AG09309 (cell line): Measurements from ENCODE around the gene ARSA.
A peak's percentile ranks its signal among the peaks of the same experiment; 100 is the strongest.
"Not testable (repeated sequence)": the region's sequence is repeated elsewhere in the genome, so short reads cannot be mapped to it uniquely, and the experiment has no call there.

Experiments
- DNase-seq: peaks from one replicate; pipeline ENCODE4 v3.0.0-alpha.2; 2010; ENCODE audit warnings: low read depth
- H3K4me3 ChIP-seq: 2 replicates; pipeline ENCODE4 v1.5.1; 2011; ENCODE audit warnings: mild to moderate bottlenecking, low read depth, low read length, moderate library complexity; ENCODE audit not compliant: control insufficient read depth
- TF ChIP-seq, protein P1 (sequence below): IDR thresholded peaks from 2 replicates; pipeline ENCODE4 v1.5.1; 2011; ENCODE audit warnings: mild to moderate bottlenecking, low read depth, low read length, inconsistent platforms; ENCODE audit not compliant: insufficient read depth, control insufficient read depth; ENCODE audit errors: missing control alignments

The ARSA gene

DNA sequence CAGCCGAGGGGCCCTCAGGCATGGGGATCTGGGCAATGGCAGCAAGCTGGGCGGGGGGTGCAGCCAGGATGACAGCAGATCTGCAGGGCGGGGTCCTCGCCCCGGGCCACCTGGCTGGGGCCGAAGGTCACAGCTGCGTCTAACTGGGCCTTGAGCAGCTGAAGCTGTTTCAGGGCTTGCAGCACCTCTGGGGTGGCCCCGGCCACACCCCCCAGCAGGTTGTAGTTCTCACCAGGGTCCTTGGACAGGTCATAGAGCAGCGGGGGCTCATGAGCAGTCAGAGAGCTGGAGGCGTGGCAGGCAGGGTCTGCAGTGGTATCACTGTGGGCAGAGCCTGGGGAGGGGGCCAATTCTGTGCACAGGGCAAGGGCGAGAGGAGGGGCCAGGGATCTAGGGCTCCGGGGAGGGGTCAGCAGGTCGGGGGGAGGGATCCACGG lies 2.8 kb downstream of the ARSA start:
- no peak overlapping the region for H3K4me3 ChIP-seq
- TF ChIP-seq, protein P1, sequence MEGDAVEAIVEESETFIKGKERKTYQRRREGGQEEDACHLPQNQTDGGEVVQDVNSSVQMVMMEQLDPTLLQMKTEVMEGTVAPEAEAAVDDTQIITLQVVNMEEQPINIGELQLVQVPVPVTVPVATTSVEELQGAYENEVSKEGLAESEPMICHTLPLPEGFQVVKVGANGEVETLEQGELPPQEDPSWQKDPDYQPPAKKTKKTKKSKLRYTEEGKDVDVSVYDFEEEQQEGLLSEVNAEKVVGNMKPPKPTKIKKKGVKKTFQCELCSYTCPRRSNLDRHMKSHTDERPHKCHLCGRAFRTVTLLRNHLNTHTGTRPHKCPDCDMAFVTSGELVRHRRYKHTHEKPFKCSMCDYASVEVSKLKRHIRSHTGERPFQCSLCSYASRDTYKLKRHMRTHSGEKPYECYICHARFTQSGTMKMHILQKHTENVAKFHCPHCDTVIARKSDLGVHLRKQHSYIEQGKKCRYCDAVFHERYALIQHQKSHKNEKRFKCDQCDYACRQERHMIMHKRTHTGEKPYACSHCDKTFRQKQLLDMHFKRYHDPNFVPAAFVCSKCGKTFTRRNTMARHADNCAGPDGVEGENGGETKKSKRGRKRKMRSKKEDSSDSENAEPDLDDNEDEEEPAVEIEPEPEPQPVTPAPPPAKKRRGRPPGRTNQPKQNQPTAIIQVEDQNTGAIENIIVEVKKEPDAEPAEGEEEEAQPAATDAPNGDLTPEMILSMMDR = no peak
- DNase-seq = no peak

DNA sequence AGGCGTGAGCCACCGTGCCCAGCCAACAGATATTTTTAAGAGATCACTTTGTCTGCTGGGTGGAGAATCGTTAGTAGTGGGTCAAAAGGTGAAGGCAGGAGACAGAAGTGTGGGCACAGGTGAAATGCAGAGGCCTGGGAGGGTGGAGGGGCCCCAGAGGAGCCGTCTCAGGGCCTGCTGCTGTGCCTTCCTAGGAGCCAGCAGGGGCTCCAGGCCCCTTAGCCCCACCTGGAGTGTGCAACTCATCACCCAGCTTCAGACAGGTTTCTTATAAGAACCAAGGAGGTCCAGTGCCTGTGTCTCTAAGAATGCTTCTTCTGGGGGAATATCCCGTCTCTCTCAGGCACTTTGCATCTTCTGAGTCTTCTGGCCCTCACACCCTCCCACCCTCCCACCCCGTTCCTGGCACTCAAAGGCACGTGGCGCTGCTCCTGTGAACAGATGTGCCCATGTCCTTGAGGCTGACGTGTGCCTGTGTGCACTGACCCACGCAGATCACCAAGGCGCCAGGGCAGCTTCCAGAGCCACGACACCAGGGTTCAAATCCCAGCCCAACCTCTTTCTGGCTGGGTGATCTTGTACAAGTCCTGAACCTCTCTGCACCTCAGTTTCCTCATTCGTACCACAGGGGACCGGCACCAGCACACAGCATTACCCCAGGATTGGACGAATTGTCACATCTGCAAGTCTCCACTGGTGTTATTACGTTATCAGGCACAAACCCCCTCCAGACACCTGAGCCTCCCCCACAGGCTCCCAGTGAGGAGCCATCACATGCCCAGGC lies 3.4 kb downstream of the ARSA start:
- no peak overlapping the region for H3K4me3 ChIP-seq
- TF ChIP-seq, protein P1 = no peak
- DNase-seq = no peak

DNA sequence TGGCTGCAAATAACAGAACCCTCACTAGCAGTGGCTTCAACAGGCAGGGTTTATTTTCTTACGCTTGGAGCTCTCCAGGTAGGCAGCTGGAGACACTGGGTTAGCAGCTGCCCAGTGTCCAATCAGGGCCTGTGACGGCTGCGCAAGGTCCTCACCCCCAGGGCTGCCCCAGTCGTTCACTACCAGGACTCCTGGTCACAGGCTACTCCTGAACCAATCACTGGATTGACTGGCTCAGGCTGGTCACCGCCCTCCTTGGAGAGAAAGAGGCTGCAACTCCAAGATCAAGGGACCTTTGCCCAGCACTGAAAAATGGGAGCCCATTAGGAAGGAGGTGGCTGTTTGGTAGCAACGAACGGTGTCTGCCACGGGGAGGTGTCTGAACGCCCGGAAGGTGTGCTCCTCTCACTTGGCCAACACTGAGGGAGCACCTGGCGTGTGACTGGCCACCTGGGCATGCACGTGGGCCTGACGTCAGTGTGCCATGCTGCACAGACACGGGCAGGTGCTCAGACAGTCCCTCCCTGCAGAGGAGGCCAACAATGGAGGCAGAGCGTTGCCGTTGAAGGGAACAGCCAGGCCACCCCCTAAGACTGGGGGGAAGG lies 5.1 kb downstream of the ARSA start:
- DNase-seq = no peak
- no peak overlapping the region for H3K4me3 ChIP-seq
- TF ChIP-seq, protein P1 = no peak

DNA sequence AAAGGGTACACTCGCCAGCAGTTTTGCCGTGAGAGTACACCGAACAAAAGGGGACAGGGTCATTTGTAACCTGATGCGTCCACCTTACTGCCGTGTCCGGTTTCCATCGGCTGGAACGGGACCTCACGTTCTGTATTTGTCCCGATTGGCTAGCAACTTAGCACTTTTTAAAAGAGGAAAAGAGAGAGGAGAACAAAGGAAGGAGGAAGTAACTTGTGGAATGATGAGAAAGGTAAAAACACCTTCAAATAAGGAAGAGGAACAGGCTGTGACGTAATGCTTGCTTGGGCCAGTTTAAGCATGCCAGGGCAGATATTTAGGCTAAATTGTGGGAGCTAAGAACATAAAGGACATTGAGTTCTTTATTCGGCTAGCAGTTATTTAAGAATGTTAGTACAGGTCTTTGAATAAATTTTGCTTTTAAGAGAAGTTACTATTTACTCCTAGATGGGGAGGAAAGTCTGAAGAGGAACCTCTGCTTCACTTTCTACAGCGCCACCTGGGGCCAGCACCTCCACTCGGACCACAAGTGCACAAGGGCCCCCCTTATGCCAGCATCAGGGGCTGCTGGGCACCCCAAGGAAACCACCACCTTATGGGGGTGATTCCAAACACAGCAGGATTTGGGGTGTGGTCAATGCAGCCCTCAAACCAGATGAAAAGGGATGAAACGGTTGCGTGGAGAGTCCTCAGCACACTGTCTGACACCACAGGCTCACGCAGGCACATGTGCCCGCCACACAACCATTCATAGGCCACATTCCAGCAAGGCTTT lies 5.8 kb downstream of the ARSA start:
- TF ChIP-seq, protein P1 = peak; percentile 27
- H3K4me3 ChIP-seq = no peak overlapping the region
- no peak for DNase-seq

DNA sequence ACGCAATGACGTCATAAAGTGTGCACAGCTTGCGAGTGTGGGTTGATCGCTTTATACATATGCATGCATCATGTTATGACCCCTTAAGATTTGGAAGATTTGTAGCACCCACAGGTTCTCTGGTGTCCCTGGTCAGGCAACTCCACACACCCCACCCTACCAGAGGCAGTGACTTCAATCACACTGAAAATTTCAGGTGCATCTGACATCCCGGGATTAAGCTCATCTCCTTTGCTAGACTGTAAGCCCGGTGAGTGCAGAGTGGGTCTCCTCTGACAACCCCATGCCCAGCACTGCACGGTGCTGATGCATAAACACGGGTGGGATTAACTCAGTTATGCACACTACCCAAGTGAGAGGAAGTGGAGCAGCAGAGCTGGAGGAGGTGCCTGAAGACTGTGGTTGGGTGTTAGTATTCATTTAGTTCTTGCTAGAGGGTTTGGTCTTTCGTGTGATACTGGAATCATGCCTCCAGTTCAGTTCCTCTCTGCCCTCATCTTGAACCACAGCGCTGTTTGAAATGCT lies 6.5 kb downstream of the ARSA start:
- no peak for DNase-seq
- TF ChIP-seq, protein P1 = no peak
- H3K4me3 ChIP-seq = no peak overlapping the region

DNA sequence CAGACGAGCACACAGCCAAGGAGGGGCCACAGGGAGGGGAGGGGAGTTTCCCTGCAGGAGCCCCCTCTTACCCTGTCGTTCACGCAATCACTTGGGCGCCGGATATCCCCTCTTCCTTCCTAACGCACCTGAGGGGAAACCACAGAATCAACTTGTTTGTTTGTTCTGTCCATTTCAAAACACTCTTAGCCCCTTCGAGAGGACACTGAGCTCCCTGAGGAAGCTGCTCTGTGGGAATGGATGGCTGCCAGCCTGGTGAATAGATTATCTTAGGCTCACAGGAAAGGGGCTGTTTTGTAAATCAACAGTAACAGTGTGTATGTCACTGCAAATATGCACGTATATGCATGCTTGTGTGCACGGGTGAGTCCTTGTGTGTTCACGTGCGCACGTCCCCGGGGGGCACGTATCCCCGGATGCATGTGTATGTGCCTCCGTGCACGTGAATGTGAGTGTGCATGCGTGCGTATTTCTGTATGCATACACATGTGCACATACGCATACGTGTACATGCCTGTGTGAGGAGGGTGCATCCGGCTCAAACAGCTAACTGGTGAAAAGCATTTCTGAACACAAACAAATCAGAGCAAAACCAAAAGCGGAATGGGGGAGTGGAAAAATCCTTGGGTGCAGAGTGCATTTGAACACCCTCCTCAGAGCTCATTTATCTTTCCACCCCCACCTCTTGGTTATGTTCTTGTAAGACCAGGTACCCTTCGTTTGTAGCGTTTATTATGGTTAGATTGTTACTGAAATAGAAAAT lies 7.2 kb downstream of the ARSA start:
- DNase-seq = no peak
- H3K4me3 ChIP-seq = no peak overlapping the region

DNA sequence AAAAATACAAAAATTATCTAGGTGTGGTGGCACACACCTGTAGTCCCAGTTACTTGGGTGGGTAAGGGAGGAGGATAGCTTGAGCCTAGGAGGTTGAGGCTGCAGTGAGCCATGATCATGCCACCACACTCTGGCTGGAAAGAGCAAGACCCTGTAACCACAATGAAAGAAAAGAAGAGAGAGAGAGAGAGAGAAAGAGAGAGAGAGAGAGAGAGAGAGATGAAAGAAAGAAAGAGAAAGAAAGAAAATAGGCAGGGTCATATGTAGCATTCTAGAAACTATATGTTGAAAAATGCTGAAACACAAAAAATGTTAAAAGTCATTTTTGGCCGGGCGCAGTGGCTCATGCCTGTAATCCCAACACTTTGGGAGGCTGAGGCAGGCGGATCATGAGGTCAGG lies 13.7 kb downstream of the ARSA start:
- not testable (repeated sequence) for DNase-seq, H3K4me3 ChIP-seq

More for the DNA sequence above, 7.2 kb downstream of the ARSA start:
- TF ChIP-seq, protein P1 = no peak
